ENCODE measurements around the gene SDK1.

Gene SDK1

DNA sequence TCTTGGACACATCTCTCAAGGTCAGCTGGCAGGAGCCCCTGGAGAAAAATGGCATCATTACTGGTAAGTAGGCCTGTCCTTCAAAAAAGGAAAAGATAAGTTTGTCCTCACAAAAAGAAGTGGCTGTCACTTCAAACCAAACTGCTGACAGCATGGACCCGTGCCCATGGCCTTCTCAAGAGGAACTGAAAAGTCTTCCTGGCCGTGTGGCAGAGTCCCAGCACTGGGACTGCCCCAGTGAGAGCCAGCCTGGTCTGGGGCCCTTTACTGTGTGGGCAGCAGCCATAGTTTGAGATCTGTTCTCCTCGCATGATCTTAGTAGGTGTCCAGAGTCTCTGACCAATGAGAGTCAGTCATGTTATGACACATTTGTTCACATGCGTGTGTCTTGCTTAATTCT, 766.8 kb downstream of the SDK1 start:
- H3K27me3 ChIP-seq (replicated peaks; ENCODE audit: control insufficient read depth, insufficient read depth, low read length, poor library complexity, severe bottlenecking) = no peaks in the 10 kb centered on the region

GRCh38 chr7:4068286-4068685, 767.2 kb downstream of the SDK1 start:
- no peaks in the 10 kb centered on the region for H3K4me1 ChIP-seq (ENCODE audit: control insufficient read depth, insufficient read depth, low read length, poor library complexity, severe bottlenecking)
- H3K9me3 ChIP-seq (ENCODE audit: control insufficient read depth, low read length) = no peaks in the 10 kb centered on the region
- H3K36me3 ChIP-seq (ENCODE audit: control insufficient read depth, insufficient read depth, low read length) = no peaks in the 10 kb centered on the region
- no peak overlapping the region for H3K4me3 ChIP-seq (ENCODE audit: insufficient read depth, low read depth, low read length, poor library complexity, severe bottlenecking)
- DNase-seq = no peak
- H3K27ac ChIP-seq (ENCODE audit: insufficient read depth, low read length, poor library complexity, severe bottlenecking) = no peak overlapping the region
- H3K27me3 ChIP-seq (replicated peaks; ENCODE audit: control insufficient read depth, insufficient read depth, low read length, poor library complexity, severe bottlenecking) = no peaks in the 10 kb centered on the region

More for the DNA sequence above, 766.8 kb downstream of the SDK1 start:
- Histone ChIP-seq H3K36me3 (ENCODE audit: control insufficient read depth, insufficient read depth, low read length) (no peaks in the 10 kb centered on the region), H3K4me1 (ENCODE audit: control insufficient read depth, insufficient read depth, low read length, poor library complexity, severe bottlenecking) (no peaks in the 10 kb centered on the region), H3K27ac (ENCODE audit: insufficient read depth, low read length, poor library complexity, severe bottlenecking) (no peak overlapping the region), H3K4me3 (ENCODE audit: insufficient read depth, low read depth, low read length, poor library complexity, severe bottlenecking) (no peak overlapping the region), H3K9me3 (ENCODE audit: control insufficient read depth, low read length) (no peaks in the 10 kb centered on the region)
- DNase-seq = no peak

DNA sequence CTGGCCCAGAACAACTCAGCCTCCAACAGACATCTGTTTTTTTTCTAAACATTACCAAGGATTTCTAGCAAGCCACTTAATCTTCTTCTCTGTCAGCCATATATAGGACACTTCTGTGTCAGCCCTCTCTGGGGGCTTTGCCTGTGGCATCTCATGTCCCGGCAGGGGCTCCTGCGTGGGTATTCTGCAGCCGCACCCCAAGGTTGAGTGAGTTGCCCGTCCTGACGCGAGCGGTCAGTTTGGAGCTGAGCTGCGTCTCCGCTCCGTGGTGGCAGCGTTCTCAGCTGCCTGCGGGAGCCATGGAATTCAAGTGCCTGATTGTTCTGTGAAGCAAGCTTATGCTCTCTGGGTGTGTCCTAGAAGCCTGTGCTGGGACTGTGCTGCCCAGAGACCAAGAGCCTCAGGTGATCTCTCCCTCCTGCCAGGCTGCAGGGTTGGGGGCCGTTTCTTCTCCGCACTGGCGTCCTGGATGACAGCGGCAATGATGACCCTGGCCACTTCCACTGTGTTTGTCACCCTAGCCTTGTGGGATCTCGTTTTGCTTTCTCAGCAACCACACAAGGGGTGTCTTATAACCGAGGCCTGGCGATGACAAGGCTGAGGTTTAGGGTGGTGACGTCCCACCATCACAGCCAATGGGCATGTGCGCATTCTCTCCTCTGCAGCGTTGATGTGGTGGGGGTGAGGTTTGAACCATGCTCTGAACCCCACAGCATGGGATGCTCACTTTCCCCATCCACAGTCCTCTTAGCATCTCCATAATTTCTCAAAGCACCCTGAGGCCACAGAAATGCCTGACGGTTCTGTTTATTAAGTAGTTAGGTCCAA, 768.4 kb downstream of the SDK1 start:
- Histone ChIP-seq H3K27ac (ENCODE audit: insufficient read depth, low read length, poor library complexity, severe bottlenecking) (no peak overlapping the region), H3K4me3 (ENCODE audit: insufficient read depth, low read depth, low read length, poor library complexity, severe bottlenecking) (no peak overlapping the region), H3K27me3 (replicated peaks; ENCODE audit: control insufficient read depth, insufficient read depth, low read length, poor library complexity, severe bottlenecking) (no peaks in the 10 kb centered on the region)

GRCh38 chr7:4070214-4070613, 769.2 kb downstream of the SDK1 start:
- Histone ChIP-seq H3K27ac (ENCODE audit: insufficient read depth, low read length, poor library complexity, severe bottlenecking) (no peak overlapping the region), H3K27me3 (replicated peaks; ENCODE audit: control insufficient read depth, insufficient read depth, low read length, poor library complexity, severe bottlenecking) (no peaks in the 10 kb centered on the region), H3K36me3 (ENCODE audit: control insufficient read depth, insufficient read depth, low read length) (no peaks in the 10 kb centered on the region), H3K9me3 (ENCODE audit: control insufficient read depth, low read length) (no peaks in the 10 kb centered on the region), H3K4me1 (ENCODE audit: control insufficient read depth, insufficient read depth, low read length, poor library complexity, severe bottlenecking) (no peaks in the 10 kb centered on the region), H3K4me3 (ENCODE audit: insufficient read depth, low read depth, low read length, poor library complexity, severe bottlenecking) (no peak overlapping the region)
- no peak for DNase-seq

More for the DNA sequence above, 768.4 kb downstream of the SDK1 start:
- Histone ChIP-seq H3K36me3 (ENCODE audit: control insufficient read depth, insufficient read depth, low read length) (no peaks in the 10 kb centered on the region), H3K9me3 (ENCODE audit: control insufficient read depth, low read length) (no peaks in the 10 kb centered on the region), H3K4me1 (ENCODE audit: control insufficient read depth, insufficient read depth, low read length, poor library complexity, severe bottlenecking) (no peaks in the 10 kb centered on the region)
- DNase-seq = no peak

GRCh38 chr7:4071370-4072058, 770.5 kb downstream of the SDK1 start:
- Histone ChIP-seq H3K36me3 (ENCODE audit: control insufficient read depth, insufficient read depth, low read length) (no peaks in the 10 kb centered on the region), H3K27ac (ENCODE audit: insufficient read depth, low read length, poor library complexity, severe bottlenecking) (no peak overlapping the region), H3K9me3 (ENCODE audit: control insufficient read depth, low read length) (no peaks in the 10 kb centered on the region), H3K4me1 (ENCODE audit: control insufficient read depth, insufficient read depth, low read length, poor library complexity, severe bottlenecking) (no peaks in the 10 kb centered on the region), H3K4me3 (ENCODE audit: insufficient read depth, low read depth, low read length, poor library complexity, severe bottlenecking) (no peak overlapping the region), H3K27me3 (replicated peaks; ENCODE audit: control insufficient read depth, insufficient read depth, low read length, poor library complexity, severe bottlenecking) (no peaks in the 10 kb centered on the region)
- no peak for DNase-seq

GRCh38 chr7:4072161-4072925, 771.3 kb downstream of the SDK1 start:
- no peak overlapping the region for H3K4me3 ChIP-seq (ENCODE audit: insufficient read depth, low read depth, low read length, poor library complexity, severe bottlenecking)
- no peaks in the 10 kb centered on the region for H3K27me3 ChIP-seq (replicated peaks; ENCODE audit: control insufficient read depth, insufficient read depth, low read length, poor library complexity, severe bottlenecking)
- no peaks in the 10 kb centered on the region for H3K4me1 ChIP-seq (ENCODE audit: control insufficient read depth, insufficient read depth, low read length, poor library complexity, severe bottlenecking)
- no peak overlapping the region for H3K27ac ChIP-seq (ENCODE audit: insufficient read depth, low read length, poor library complexity, severe bottlenecking)
- no peak for DNase-seq
- H3K9me3 ChIP-seq (ENCODE audit: control insufficient read depth, low read length) = no peaks in the 10 kb centered on the region
- H3K36me3 ChIP-seq (ENCODE audit: control insufficient read depth, insufficient read depth, low read length) = no peaks in the 10 kb centered on the region

- no peak for DNase-seq
- Histone ChIP-seq H3K4me3 (ENCODE audit: insufficient read depth, low read depth, low read length, poor library complexity, severe bottlenecking) (no peak overlapping the region), H3K9me3 (ENCODE audit: control insufficient read depth, low read length) (no peaks in the 10 kb centered on the region), H3K27me3 (replicated peaks; ENCODE audit: control insufficient read depth, insufficient read depth, low read length, poor library complexity, severe bottlenecking) (no peaks in the 10 kb centered on the region), H3K36me3 (ENCODE audit: control insufficient read depth, insufficient read depth, low read length) (no peaks in the 10 kb centered on the region), H3K4me1 (ENCODE audit: control insufficient read depth, insufficient read depth, low read length, poor library complexity, severe bottlenecking) (no peaks in the 10 kb centered on the region), H3K27ac (ENCODE audit: insufficient read depth, low read length, poor library complexity, severe bottlenecking) (no peak overlapping the region)
Measured at GRCh38 chr7:4073052-4073451, 772.0 kb downstream of the SDK1 start.

DNA sequence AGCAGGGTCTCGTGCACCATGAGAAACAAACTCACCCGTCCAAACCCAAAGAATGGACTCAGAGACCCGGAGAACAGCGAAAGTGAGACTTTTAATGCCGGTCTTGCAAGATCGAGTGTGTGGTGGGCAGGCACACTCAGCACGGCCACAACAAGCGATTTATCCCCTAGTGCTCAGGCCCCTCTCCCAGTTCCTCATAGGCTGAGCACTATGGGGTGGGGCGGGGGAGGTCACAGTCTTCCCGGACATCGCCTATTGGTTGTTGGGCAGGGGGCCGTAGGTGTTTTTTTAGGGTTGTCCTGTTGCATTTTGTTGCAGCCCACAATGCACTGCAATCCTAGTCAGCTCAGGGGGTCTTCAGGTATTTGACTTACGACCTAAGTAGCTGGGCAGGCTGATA, 772.7 kb downstream of the SDK1 start:
- Histone ChIP-seq H3K9me3 (ENCODE audit: control insufficient read depth, low read length) (no peaks in the 10 kb centered on the region), H3K4me1 (ENCODE audit: control insufficient read depth, insufficient read depth, low read length, poor library complexity, severe bottlenecking) (no peaks in the 10 kb centered on the region)

DNA sequence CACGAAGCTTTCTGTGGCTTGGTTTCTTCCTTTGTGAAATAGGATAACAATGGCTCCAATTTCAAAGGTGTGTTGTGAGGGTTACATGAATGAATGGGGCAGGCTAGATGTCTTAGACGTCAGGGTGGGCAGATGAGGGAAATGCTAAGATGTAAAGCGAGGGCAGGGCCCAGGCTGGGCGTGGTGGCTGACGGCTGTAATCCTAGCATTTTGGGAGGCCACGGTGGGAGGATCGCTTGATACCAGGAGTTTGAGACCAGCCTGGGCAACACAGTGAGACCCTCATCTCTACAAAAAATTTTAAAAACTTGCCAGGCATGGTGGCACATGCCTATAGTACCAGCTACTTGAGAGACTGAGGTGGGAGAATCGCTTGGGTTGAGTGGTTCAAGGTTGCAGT, 773.4 kb downstream of the SDK1 start:
- no peak for DNase-seq
- Histone ChIP-seq H3K9me3 (ENCODE audit: control insufficient read depth, low read length) (no peaks in the 10 kb centered on the region), H3K27ac (ENCODE audit: insufficient read depth, low read length, poor library complexity, severe bottlenecking) (no peak overlapping the region), H3K27me3 (replicated peaks; ENCODE audit: control insufficient read depth, insufficient read depth, low read length, poor library complexity, severe bottlenecking) (no peaks in the 10 kb centered on the region), H3K36me3 (ENCODE audit: control insufficient read depth, insufficient read depth, low read length) (no peaks in the 10 kb centered on the region), H3K4me3 (ENCODE audit: insufficient read depth, low read depth, low read length, poor library complexity, severe bottlenecking) (no peak overlapping the region), H3K4me1 (ENCODE audit: control insufficient read depth, insufficient read depth, low read length, poor library complexity, severe bottlenecking) (no peaks in the 10 kb centered on the region)

More for the DNA sequence above, 772.7 kb downstream of the SDK1 start:
- Histone ChIP-seq H3K36me3 (ENCODE audit: control insufficient read depth, insufficient read depth, low read length) (no peaks in the 10 kb centered on the region), H3K27ac (ENCODE audit: insufficient read depth, low read length, poor library complexity, severe bottlenecking) (no peak overlapping the region), H3K4me3 (ENCODE audit: insufficient read depth, low read depth, low read length, poor library complexity, severe bottlenecking) (no peak overlapping the region), H3K27me3 (replicated peaks; ENCODE audit: control insufficient read depth, insufficient read depth, low read length, poor library complexity, severe bottlenecking) (no peaks in the 10 kb centered on the region)
- no peak for DNase-seq

DNA sequence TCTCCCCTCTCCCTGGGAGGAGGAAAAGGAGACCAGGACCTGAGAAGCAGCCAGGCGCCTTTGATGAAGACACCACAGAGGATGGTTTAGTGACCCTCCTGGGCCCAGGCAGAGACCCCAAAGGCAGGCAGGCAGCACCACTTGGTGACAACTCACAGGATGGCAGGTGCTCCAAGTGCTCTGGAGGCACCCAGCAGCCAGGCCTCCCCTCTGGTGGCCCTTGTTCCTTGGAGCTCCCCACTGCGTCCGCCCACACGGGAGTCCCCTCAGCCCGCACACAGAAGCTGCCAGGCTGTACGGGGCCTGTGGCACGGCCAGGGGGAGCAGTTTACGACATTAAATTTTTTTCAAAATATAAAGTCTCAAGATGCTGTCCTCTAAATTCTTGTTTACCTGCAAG, 773.9 kb downstream of the SDK1 start:
- Histone ChIP-seq H3K4me1 (ENCODE audit: control insufficient read depth, insufficient read depth, low read length, poor library complexity, severe bottlenecking) (no peaks in the 10 kb centered on the region), H3K4me3 (ENCODE audit: insufficient read depth, low read depth, low read length, poor library complexity, severe bottlenecking) (no peak overlapping the region), H3K27ac (ENCODE audit: insufficient read depth, low read length, poor library complexity, severe bottlenecking) (no peak overlapping the region), H3K9me3 (ENCODE audit: control insufficient read depth, low read length) (no peaks in the 10 kb centered on the region), H3K27me3 (replicated peaks; ENCODE audit: control insufficient read depth, insufficient read depth, low read length, poor library complexity, severe bottlenecking) (no peaks in the 10 kb centered on the region), H3K36me3 (ENCODE audit: control insufficient read depth, insufficient read depth, low read length) (no peaks in the 10 kb centered on the region)
- DNase-seq = no peak

Measured in effector memory CD4-positive, alpha-beta T cell (primary cell).